ENCODE data around the gene CCDC85A.

DNA sequence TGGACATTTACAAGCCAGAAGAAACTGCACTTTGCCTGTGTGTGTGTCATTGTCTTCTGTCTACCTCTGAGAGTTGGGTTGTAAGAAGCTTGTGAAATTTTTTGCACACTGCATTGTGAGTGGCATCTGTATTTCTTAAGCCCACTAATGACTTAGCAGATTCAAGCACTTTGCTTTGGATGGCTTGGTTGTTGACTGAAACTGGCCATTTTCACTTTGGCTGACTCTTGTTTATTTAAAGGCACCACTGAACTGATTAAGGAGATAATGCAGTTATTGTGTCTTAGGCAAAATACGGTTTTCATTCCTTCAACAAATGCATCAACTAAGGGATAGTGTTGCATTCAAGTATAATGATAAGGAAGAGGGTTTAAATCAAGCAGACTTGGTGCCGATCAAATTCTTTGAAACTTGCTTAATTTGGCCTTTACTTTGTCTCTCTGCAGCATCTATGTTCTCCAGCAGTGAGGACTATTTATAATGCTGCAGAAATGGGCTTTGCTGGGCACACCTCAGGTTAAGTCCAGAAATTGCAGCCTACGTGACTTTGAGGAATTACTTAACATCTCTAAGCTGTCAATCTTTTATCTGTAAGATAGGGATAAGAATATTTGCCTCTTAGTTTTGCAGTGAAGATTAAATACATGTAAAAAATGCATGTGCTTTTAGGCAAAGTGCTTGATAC, 142.0 kb downstream of the CCDC85A start:
- no peak for TF ChIP-seq POLR2A (IDR thresholded peaks at IDR 0.05)
- TF ChIP-seq, protein P1, sequence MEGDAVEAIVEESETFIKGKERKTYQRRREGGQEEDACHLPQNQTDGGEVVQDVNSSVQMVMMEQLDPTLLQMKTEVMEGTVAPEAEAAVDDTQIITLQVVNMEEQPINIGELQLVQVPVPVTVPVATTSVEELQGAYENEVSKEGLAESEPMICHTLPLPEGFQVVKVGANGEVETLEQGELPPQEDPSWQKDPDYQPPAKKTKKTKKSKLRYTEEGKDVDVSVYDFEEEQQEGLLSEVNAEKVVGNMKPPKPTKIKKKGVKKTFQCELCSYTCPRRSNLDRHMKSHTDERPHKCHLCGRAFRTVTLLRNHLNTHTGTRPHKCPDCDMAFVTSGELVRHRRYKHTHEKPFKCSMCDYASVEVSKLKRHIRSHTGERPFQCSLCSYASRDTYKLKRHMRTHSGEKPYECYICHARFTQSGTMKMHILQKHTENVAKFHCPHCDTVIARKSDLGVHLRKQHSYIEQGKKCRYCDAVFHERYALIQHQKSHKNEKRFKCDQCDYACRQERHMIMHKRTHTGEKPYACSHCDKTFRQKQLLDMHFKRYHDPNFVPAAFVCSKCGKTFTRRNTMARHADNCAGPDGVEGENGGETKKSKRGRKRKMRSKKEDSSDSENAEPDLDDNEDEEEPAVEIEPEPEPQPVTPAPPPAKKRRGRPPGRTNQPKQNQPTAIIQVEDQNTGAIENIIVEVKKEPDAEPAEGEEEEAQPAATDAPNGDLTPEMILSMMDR (IDR thresholded peaks at IDR 0.05) = no peak

Measured in lower leg skin (tissue), 3 donors.